SU-DHL-6 (cell line): Measurements from ENCODE around the gene SMARCA4.

Source experiments
- H2AFZ ChIP-seq: fragments of 200-600 bp; sonication (generic); 2 replicates; pipeline ENCODE4 v1.6.1; 2014; ENCODE audit warnings: low read depth, mild to moderate bottlenecking, moderate library complexity, mixed read lengths, antibody characterized with exemption, low read length; ENCODE audit not compliant: severe bottlenecking
- H3F3A ChIP-seq: fragments of 200-600 bp; shearing (Covaris generic); 2 replicates; pipeline ENCODE4 v1.6.0; 2016; ENCODE audit warnings: antibody characterized with exemption, mild to moderate bottlenecking; ENCODE audit not compliant: insufficient read depth
- H3K27ac ChIP-seq: fragments of 200-600 bp; sonication (generic); 2 replicates; pipeline ENCODE4 v1.5.1; 2016; ENCODE audit warnings: low read depth, mild to moderate bottlenecking, low read length, moderate library complexity, mixed read lengths
- H3K27me3 ChIP-seq: fragments of 200-600 bp; sonication (generic), shearing (Covaris generic); 2 replicates; pipeline ENCODE4 v1.6.0; 2014; ENCODE audit warnings: mild to moderate bottlenecking, low read length
- H3K36me3 ChIP-seq: fragments of 200-600 bp; sonication (generic); 2 replicates; pipeline ENCODE4 v1.6.1; 2014; ENCODE audit warnings: mild to moderate bottlenecking, low read length, mixed read lengths
- H3K4me2 ChIP-seq: fragments of 300-600, 200-600 bp; shearing (Covaris generic), sonication (generic); 2 replicates; pipeline ENCODE4 v1.6.0; 2014; ENCODE audit warnings: low read length, low read depth, mild to moderate bottlenecking; ENCODE audit not compliant: poor library complexity, severe bottlenecking
- H3K4me3 ChIP-seq: fragments of 200-600 bp; sonication (generic); 2 replicates; pipeline ENCODE4 v1.5.1; 2014; ENCODE audit warnings: antibody characterized with exemption, low read length, mild to moderate bottlenecking, mixed read lengths; ENCODE audit not compliant: insufficient read depth, poor library complexity, severe bottlenecking
- H3K79me2 ChIP-seq: fragments of 200-600 bp; sonication (generic); 2 replicates; pipeline ENCODE4 v1.6.1; 2014; ENCODE audit warnings: mild to moderate bottlenecking, low read length, moderate library complexity; ENCODE audit not compliant: insufficient read depth
- H3K9ac ChIP-seq: fragments of 200-600 bp; sonication (generic); 2 replicates; pipeline ENCODE4 v1.7.0; 2014; ENCODE audit warnings: mild to moderate bottlenecking, low read length
- H3K9me2 ChIP-seq: fragments of 200-600 bp; sonication (generic); replicated peaks from 2 replicates; pipeline ENCODE4 v1.6.1; 2014; ENCODE audit warnings: low read length; ENCODE audit not compliant: insufficient read depth
- H3K9me3 ChIP-seq: fragments of 200-600 bp; sonication (generic); 2 replicates; pipeline ENCODE4 v1.6.1; 2014; ENCODE audit warnings: low read length, mixed read lengths; ENCODE audit not compliant: insufficient read depth
- H4K20me1 ChIP-seq: fragments of 200-600 bp; sonication (generic); 2 replicates; pipeline ENCODE4 v1.6.1; 2014; ENCODE audit warnings: low read depth, mild to moderate bottlenecking, antibody characterized with exemption, low read length, moderate library complexity, mixed read lengths
- EZH2phosphoT487 ChIP-seq: fragments of 200-600 bp; sonication (generic), shearing (Covaris generic); conservative IDR thresholded peaks from 2 replicates; pipeline ENCODE4 v1.6.1; 2018; ENCODE audit warnings: mild to moderate bottlenecking, antibody characterized with exemption, low read length, moderate library complexity, mixed read lengths
- TF ChIP-seq, protein P1 (sequence below): fragments of 200-600 bp; sonication (generic); IDR thresholded peaks from one replicate; pipeline ENCODE4 v1.5.1; 2017; ENCODE audit warnings: antibody characterized with exemption, mild to moderate bottlenecking, low read length, moderate library complexity; ENCODE audit not compliant: insufficient read depth, poor library complexity, severe bottlenecking

SMARCA4 gene

DNA sequence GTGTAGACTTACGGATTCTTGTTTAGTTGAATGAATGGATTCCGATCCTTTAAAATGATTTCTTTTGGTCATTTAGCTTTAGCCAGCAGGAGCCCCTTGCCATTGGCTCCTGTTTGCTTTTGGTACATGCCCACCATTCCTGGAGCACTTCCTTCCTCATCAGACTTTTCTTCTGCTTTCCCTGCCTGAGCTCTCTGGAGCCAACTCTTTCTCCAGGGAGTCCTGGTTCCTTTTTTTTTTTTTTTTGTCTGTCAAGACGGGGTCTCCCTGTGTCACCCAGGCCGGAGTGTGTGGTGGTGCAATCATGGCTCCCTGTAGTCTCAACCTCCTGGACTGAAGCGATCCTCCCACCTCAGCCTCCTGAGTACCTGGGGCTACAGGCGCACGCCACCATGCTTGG lies 37.8 kb downstream of the SMARCA4 start:
- Histone ChIP-seq H3F3A (no peaks in the 10 kb centered on the region), H3K4me3 (no peak overlapping the region), H4K20me1 (no peaks in the 10 kb centered on the region; the same call in 1 of the 2 replicates), H3K79me2 (peaks cover 13% of the 10 kb centered on the region; the same call in 1 of the 2 replicates), H3K36me3 (peaks cover 40% of the 10 kb centered on the region), H3K9me3 (no peaks in the 10 kb centered on the region), H3K9ac (no peak overlapping the region), H3K9me2 (no peaks in the 10 kb centered on the region), H3K27me3 (no peaks in the 10 kb centered on the region), H3K27ac (no peak overlapping the region), H2AFZ (no peak overlapping the region), H3K4me2 (no peak overlapping the region)
- TF ChIP-seq EZH2phosphoT487: no peak
- TF ChIP-seq, protein P1, sequence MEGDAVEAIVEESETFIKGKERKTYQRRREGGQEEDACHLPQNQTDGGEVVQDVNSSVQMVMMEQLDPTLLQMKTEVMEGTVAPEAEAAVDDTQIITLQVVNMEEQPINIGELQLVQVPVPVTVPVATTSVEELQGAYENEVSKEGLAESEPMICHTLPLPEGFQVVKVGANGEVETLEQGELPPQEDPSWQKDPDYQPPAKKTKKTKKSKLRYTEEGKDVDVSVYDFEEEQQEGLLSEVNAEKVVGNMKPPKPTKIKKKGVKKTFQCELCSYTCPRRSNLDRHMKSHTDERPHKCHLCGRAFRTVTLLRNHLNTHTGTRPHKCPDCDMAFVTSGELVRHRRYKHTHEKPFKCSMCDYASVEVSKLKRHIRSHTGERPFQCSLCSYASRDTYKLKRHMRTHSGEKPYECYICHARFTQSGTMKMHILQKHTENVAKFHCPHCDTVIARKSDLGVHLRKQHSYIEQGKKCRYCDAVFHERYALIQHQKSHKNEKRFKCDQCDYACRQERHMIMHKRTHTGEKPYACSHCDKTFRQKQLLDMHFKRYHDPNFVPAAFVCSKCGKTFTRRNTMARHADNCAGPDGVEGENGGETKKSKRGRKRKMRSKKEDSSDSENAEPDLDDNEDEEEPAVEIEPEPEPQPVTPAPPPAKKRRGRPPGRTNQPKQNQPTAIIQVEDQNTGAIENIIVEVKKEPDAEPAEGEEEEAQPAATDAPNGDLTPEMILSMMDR: no peak

DNA sequence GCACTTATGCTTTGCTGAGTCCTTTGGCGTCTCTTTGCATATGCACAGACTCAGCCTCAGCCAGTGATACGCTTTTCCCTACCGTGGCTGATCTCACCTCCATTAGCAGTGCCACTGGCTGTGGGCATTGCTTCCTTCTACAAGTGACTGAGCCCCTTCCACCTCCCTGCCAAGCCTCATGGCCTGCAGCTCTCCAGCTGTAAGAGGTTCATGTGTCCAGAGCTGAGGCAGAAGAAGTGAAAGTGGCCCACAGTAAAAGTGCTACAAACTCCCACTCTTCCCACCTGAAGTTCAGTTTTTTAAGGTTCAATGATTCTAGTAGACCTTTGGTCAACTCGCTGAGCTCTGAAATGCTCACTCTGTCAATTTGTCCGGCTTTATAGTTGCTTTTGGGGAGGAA lies 44.7 kb downstream of the SMARCA4 start:
- Histone ChIP-seq H3K27ac (no peak overlapping the region), H3K27me3 (no peaks in the 10 kb centered on the region), H3K4me3 (no peak overlapping the region), H3K79me2 (no peaks in the 10 kb centered on the region; the same call in 1 of the 2 replicates), H3F3A (0 out of 2 replicates have a peak, but pooled peaks cover 7% of the 10 kb centered on the region), H3K9me3 (no peaks in the 10 kb centered on the region), H3K9ac (no peak overlapping the region), H3K4me2 (no peak overlapping the region), H3K36me3 (peaks cover 27% of the 10 kb centered on the region), H3K9me2 (no peaks in the 10 kb centered on the region), H2AFZ (no peak overlapping the region), H4K20me1 (no peaks in the 10 kb centered on the region)
- no peak for TF ChIP-seq EZH2phosphoT487
- TF ChIP-seq, protein P1: no peak

DNA sequence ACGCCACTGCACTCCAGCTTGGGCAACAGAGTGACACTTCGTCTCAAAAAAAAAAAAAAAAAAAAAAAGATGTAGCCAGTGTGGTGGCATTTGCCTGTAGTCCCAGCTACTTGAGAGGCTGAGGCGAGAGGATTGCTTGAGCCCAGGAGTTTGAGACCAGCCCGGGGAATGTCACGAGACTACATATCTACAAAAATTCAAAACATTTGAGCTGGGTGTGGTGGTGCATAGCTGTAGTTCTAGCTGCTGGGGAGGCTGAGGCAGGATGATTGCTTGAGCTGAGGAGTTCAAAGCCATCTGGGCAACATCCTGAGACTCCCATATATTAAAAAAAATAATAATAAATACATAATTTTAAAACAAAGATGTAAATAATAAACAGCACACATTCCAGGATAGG lies 46.6 kb downstream of the SMARCA4 start:
- no peak overlapping the region for H3K27ac ChIP-seq
- H3K4me2 ChIP-seq: no peak overlapping the region
- H3K36me3 ChIP-seq: peaks cover 24% of the 10 kb centered on the region
- H4K20me1 ChIP-seq: no peaks in the 10 kb centered on the region
- no peaks in the 10 kb centered on the region for H3K9me3 ChIP-seq
- H3K27me3 ChIP-seq: no peaks in the 10 kb centered on the region
- no peak overlapping the region for H2AFZ ChIP-seq
- no peak overlapping the region for H3K9ac ChIP-seq
- TF ChIP-seq, protein P1: no peak
- no peak for TF ChIP-seq EZH2phosphoT487
- no peak overlapping the region for H3K4me3 ChIP-seq
- H3K79me2 ChIP-seq: no peaks in the 10 kb centered on the region; the same call in 1 of the 2 replicates
- 0 out of 2 replicates have a peak, but pooled peaks cover 7% of the 10 kb centered on the region for H3F3A ChIP-seq
- H3K9me2 ChIP-seq: no peaks in the 10 kb centered on the region
